Naive B cell (primary cell): Measurements from ENCODE around the gene EFTUD2. TPM values are rescaled to one million over a fixed set of nuclear protein-coding genes. Genes with fewer than 3 reads are reported as not detected.

ENCODE experiments used
- ATAC-seq, 2 donors: fragments of 150-1000 bp; cut with Tn5 transposase; 2 replicates each; pipeline ENCODE4 v1.10.0; 2021; ENCODE audit warnings: low read depth in 2 of 2, mild to moderate bottlenecking in 2 of 2, moderate library complexity in 2 of 2
- DNase-seq: peaks from one replicate; pipeline ENCODE4 v3.0.0; 2022
- H3K27ac Mint-ChIP-seq, 6 donors: one replicate each; pipeline ENCODE4 v1.8.0; 2020 to 2022; ENCODE audit warnings: mild to moderate bottlenecking in 6 of 6, mixed read lengths in 6 of 6, moderate library complexity in 5 of 6, inconsistent platforms in 2 of 6
- H3K27me3 Mint-ChIP-seq, 3 donors: one replicate each; pipeline ENCODE4 v1.8.0; 2021 to 2022; ENCODE audit warnings: mixed read lengths in 3 of 3, mild to moderate bottlenecking in 1 of 3
- H3K36me3 Mint-ChIP-seq, 2 donors: one replicate each; pipeline ENCODE4 v1.8.0; 2020 to 2022; ENCODE audit warnings: mixed read lengths in 2 of 2, inconsistent platforms in 1 of 2, mild to moderate bottlenecking in 1 of 2
- H3K4me1 Mint-ChIP-seq, 3 donors: one replicate each; pipeline ENCODE4 v1.8.0; 2020 to 2022; ENCODE audit warnings: mixed read lengths in 3 of 3, inconsistent platforms in 1 of 3, mild to moderate bottlenecking in 1 of 3, moderate library complexity in 1 of 3
- H3K4me3 Mint-ChIP-seq, 8 donors: one replicate each; pipeline ENCODE4 v1.8.0; 2020 to 2022; ENCODE audit warnings: mild to moderate bottlenecking in 8 of 8, mixed read lengths in 8 of 8, moderate library complexity in 8 of 8, inconsistent platforms in 2 of 8
- H3K9me3 Mint-ChIP-seq, 7 donors: one replicate each; pipeline ENCODE4 v1.8.0; 2020 to 2022; ENCODE audit warnings: mixed read lengths in 7 of 7, mild to moderate bottlenecking in 5 of 7, inconsistent platforms in 2 of 7, moderate library complexity in 1 of 7
- polyA plus RNA-seq, 6 donors: library from polyadenylated mRNA; unstranded; fragments of 300-500 nt; fragmentation: Illumina TruSeq; gene quantifications; one replicate each; pipeline ENCODE4 v1.2.3, GENCODE V29; 2021; ENCODE audit warnings: low read depth in 6 of 6

Gene EFTUD2
- polyA plus RNA-seq, 6 donors from 2014 or later, result 45.4 to 92.7 (median 66.5) TPM

DNA sequence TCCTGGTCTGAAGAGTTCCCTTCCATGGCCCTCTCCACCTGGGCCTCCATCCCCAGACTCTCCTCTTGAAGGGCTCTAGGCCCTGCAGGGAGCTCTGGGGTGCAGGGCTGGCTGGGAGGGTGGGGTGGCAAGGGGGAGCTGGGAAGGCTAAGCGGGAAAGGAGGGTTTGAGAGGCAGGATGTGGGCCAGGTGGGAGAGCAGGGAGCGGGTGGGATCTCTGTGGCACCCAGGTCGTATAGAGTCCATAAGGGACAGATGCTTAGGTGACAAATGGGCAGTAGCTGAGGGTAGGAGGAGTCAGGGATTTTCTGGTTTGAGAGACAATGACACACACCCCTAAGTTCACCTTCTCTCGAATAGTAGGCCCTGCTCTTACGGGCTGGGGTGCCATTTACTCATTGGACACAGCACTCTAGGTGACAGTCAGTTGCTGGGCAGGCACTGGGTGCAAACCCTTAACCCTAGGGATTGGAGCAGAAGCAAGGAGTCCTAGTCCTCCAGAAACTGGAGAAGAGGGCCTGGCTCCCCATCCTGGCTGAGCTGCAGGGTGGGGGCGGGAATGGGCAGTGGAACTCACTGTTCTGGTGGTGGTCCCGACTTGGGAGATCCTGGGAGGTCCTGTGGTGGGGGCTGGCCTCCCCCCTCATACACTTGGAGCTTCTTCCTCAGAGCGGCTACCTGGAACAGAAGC, 33.0 kb upstream of the EFTUD2 start:
- no peaks in the 10 kb centered on the region for H3K4me1 Mint-ChIP-seq
- DNase-seq (no peak), ATAC-seq (no peak)
- no peaks in the 10 kb centered on the region for H3K36me3 Mint-ChIP-seq
- no peaks in the 10 kb centered on the region for H3K9me3 Mint-ChIP-seq
- peak overlapping the region in 1 of 6 donors; percentile 53 for H3K27ac Mint-ChIP-seq
- H3K27me3 Mint-ChIP-seq, result no peaks in the 10 kb centered on the region
- H3K4me3 Mint-ChIP-seq, result no peak overlapping the region

DNA sequence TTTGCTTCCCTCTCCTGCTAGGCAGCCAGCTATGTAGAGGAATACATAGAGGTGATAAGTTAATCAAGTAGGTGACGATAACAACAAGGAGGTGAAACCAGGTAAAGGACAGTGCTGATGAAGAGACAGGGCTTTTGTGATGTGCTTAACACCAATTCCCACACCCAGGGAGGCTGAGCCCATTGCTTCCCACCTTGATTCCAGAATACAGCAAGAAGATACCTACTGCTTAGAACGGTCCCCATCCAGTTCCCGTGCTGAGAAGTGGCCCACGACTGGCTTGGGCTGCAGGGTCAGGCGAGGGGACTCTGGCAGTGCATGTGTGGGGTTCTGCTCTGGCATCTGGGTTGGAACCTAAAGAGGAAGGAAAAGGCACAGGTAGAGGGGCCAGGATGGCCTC, 32.1 kb upstream of the EFTUD2 start:
- Mint-ChIP-seq H3K4me3 (no peak overlapping the region), H3K27me3 (no peaks in the 10 kb centered on the region), H3K9me3 (no peaks in the 10 kb centered on the region), H3K4me1 (no peaks in the 10 kb centered on the region), H3K27ac (peak overlapping the region in 1 of 6 donors; percentile 25), H3K36me3 (no peaks in the 10 kb centered on the region)
- no peak for DNase-seq
- ATAC-seq, result no peak

GRCh38 chr17:44930667-44931066, 31.4 kb upstream of the EFTUD2 start:
- H3K4me3 Mint-ChIP-seq, result no peak overlapping the region
- DNase-seq (no peak), ATAC-seq (no peak)
- no peaks in the 10 kb centered on the region for H3K9me3 Mint-ChIP-seq
- H3K27me3 Mint-ChIP-seq, result no peaks in the 10 kb centered on the region
- H3K27ac Mint-ChIP-seq, result peak overlapping the region in 1 of 6 donors; percentile 49
- H3K36me3 Mint-ChIP-seq, result no peaks in the 10 kb centered on the region
- no peaks in the 10 kb centered on the region for H3K4me1 Mint-ChIP-seq

GRCh38 chr17:44928950-44929720, 29.9 kb upstream of the EFTUD2 start:
- H3K27ac Mint-ChIP-seq, result peak overlapping the region in 1 of 6 donors; percentile 76
- no peak for ATAC-seq
- H3K9me3 Mint-ChIP-seq, result no peaks in the 10 kb centered on the region
- H3K4me1 Mint-ChIP-seq, result no peaks in the 10 kb centered on the region
- no peaks in the 10 kb centered on the region for H3K27me3 Mint-ChIP-seq
- no peak for DNase-seq
- no peak overlapping the region for H3K4me3 Mint-ChIP-seq
- no peaks in the 10 kb centered on the region for H3K36me3 Mint-ChIP-seq

DNA sequence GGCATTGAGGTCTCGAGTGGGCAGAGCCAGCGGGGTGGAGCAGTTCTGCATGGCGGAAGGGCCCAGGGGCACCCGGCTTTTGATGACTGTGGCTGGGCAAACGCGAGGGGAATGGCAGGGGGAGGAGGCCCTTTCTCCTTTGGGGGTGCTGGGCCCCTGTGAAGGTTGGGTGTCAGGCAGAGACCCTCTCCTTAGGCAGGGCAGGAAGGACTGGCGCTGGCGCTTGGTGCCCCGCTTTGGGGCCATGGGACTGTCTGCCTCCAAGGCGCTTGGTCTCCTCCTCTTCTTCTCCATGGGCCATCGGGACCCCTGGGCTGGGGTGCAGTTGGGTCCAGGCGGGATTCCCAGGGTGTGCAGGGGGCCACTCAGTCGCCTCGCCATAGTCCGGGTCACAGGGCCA, 28.9 kb upstream of the EFTUD2 start:
- Mint-ChIP-seq H3K27ac (peak overlapping the region in 1 of 6 donors; percentile 63), H3K4me3 (no peak overlapping the region), H3K9me3 (no peaks in the 10 kb centered on the region), H3K36me3 (no peaks in the 10 kb centered on the region), H3K27me3 (no peaks in the 10 kb centered on the region), H3K4me1 (no peaks in the 10 kb centered on the region)
- ATAC-seq (no peak), DNase-seq (no peak)

DNA sequence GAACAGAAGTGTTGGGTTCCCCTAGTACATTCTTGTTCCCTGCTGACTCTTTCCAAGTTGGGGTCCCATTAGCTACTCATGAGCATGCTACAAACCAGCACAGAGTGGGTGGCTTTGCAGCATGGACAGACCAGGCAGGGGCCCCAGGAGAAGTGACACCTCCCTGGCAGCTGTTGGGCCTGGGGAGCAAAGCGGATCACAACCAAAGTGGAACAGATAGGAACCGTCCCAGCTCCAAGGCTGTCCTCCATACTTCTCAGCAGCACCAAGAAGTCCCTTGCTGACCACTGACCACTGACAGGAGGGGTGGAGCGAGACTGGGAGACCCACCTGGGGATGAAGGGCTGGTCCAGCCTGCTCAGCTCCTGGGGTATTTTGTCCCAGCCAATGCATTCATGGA, 28.5 kb upstream of the EFTUD2 start:
- peaks cover 0 to 4% (median 0%) of the 10 kb centered on the region in 3 donors for H3K27me3 Mint-ChIP-seq
- H3K4me3 Mint-ChIP-seq, result peak overlapping the region in 1 of 8 donors; percentile 29
- no peaks in the 10 kb centered on the region for H3K9me3 Mint-ChIP-seq
- DNase-seq, result no peak
- H3K4me1 Mint-ChIP-seq, result no peaks in the 10 kb centered on the region
- no peaks in the 10 kb centered on the region for H3K36me3 Mint-ChIP-seq
- no peak for ATAC-seq
- no peak overlapping the region for H3K27ac Mint-ChIP-seq

GRCh38 chr17:44926821-44927525, 27.7 kb upstream of the EFTUD2 start:
- Mint-ChIP-seq H3K4me3 (no peak overlapping the region), H3K36me3 (no peaks in the 10 kb centered on the region), H3K27ac (peak overlapping the region in 1 of 6 donors; percentile 51), H3K9me3 (no peaks in the 10 kb centered on the region), H3K4me1 (no peaks in the 10 kb centered on the region), H3K27me3 (peaks cover 0 to 11% (median 0%) of the 10 kb centered on the region in 3 donors)
- ATAC-seq (no peak), DNase-seq (no peak)

DNA sequence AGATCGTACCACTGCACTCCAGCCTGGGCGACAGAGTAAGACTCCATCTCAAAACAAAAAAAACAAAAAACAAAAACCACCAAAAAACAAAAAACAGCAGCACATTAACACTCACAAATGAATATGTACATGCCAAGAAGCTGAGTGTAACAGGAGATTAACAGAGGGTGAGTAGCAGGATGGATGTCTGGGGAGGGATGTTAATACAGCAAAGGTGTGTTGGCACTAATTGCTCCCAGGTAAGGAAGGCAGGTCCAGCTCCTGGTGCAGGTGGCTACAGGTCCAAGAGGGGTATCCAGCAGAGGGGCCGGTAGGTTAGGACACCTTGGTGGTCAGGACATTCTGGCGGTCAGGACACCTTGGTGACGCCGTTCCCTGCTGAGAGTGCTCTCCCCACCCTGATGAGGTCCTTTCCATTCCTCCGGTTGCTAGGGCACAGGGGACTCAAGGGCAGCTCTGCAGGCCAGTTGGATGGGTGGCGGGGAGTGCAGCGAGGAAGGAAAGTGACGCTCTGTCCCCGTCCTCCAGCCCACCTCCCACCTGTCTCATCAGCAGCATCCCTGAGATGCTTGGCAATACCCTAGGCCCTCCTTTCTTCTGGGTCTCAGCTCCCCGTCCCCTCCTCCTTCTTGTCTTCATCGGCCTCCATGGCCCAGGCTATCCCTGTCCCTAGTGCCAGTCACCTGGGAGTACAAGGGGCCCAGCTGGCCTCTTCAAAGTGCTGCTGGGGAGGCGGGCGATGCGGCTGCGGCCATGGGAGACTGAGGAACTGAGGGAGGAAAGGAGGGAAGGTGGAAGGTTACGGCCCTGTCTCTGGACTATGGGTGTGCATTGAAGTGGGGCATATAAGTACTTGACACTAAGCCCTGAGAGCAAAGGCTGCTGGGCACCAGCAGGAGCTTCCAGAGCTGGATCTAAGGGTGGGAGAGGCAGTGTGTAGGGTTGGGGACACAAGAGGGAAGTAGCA, 26.8 kb upstream of the EFTUD2 start:
- H3K36me3 Mint-ChIP-seq, result no peaks in the 10 kb centered on the region
- ATAC-seq (no peak), DNase-seq (no peak)
- no peaks in the 10 kb centered on the region for H3K9me3 Mint-ChIP-seq
- H3K4me1 Mint-ChIP-seq, result peaks cover under 1 to 3% (median 3%) of the 10 kb centered on the region in 3 donors
- peaks cover 0 to 20% (median 7%) of the 10 kb centered on the region in 3 donors for H3K27me3 Mint-ChIP-seq
- no peak overlapping the region for H3K4me3 Mint-ChIP-seq
- H3K27ac Mint-ChIP-seq, result peak overlapping the region in 2 of 6 donors; percentile 51 to 82

GRCh38 chr17:44924107-44924544, 24.9 kb upstream of the EFTUD2 start:
- DNase-seq (no peak), ATAC-seq (no peak)
- Mint-ChIP-seq H3K27ac (no peak overlapping the region), H3K27me3 (peaks cover 0 to 29% (median 17%) of the 10 kb centered on the region in 3 donors), H3K9me3 (no peaks in the 10 kb centered on the region), H3K4me1 (peaks cover 10 to 14% (median 11%) of the 10 kb centered on the region in 3 donors), H3K4me3 (no peak overlapping the region), H3K36me3 (no peaks in the 10 kb centered on the region)

DNA sequence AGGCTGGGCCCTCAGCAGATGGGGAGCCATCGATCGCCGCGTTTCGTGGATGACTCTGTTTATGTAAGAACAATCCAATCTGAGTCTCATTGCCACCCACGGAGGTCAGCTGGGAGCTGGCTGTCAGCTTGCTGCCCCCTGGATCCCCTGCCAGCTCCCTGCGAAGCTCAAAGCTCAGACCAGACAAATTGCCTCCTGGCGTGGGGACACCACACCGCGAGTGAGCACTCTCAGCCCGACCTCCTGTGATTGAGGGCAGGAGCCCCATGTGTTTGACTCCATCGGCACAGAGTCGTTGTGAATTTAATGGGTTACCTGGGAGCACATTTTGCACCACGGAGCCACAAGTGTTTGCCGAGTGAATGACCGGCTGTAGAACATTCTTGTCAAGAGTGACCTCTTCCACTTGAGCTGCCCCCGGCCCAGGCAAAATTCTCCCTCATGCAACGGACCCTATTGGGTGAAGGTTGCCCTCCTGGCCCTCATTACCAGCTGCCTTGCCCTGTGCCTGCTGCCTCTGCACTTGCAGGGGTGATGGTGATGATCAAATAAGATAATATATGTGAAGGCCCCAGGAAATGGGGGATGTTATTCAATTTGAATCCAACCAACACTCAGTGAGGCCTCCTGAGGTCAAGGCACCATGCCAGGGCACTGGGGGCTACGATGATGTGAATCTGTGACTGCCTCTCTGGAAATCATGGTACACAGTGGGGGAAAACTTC, 23.7 kb upstream of the EFTUD2 start:
- Mint-ChIP-seq H3K36me3 (no peaks in the 10 kb centered on the region), H3K4me1 (peaks cover 10 to 14% (median 11%) of the 10 kb centered on the region in 3 donors), H3K27ac (peak overlapping the region in 1 of 6 donors; percentile 28), H3K4me3 (no peak overlapping the region), H3K9me3 (no peaks in the 10 kb centered on the region), H3K27me3 (peaks cover 0 to 29% (median 17%) of the 10 kb centered on the region in 3 donors)
- no peak for ATAC-seq
- DNase-seq, result no peak

- H3K4me1 Mint-ChIP-seq, result peaks cover 10 to 14% (median 11%) of the 10 kb centered on the region in 3 donors
- H3K9me3 Mint-ChIP-seq, result no peaks in the 10 kb centered on the region
- no peaks in the 10 kb centered on the region for H3K36me3 Mint-ChIP-seq
- no peak for ATAC-seq
- no peak for DNase-seq
- H3K4me3 Mint-ChIP-seq, result no peak overlapping the region
- H3K27ac Mint-ChIP-seq, result no peak overlapping the region
- H3K27me3 Mint-ChIP-seq, result peaks cover 0 to 29% (median 17%) of the 10 kb centered on the region in 3 donors
Measured at GRCh38 chr17:44922136-44922535, 22.9 kb upstream of the EFTUD2 start.

GRCh38 chr17:44921122-44921882, 22.1 kb upstream of the EFTUD2 start:
- H3K36me3 Mint-ChIP-seq, result no peaks in the 10 kb centered on the region
- peaks cover 0 to 37% (median 19%) of the 10 kb centered on the region in 3 donors for H3K27me3 Mint-ChIP-seq
- H3K9me3 Mint-ChIP-seq, result no peaks in the 10 kb centered on the region
- ATAC-seq, result no peak
- DNase-seq, result no peak
- no peak overlapping the region for H3K27ac Mint-ChIP-seq
- peaks cover 10 to 14% (median 11%) of the 10 kb centered on the region in 3 donors for H3K4me1 Mint-ChIP-seq
- H3K4me3 Mint-ChIP-seq, result no peak overlapping the region
